Activated CD8-positive, alpha-beta T cell treated with anti-CD3 and anti-CD28 coated beads for 36 hours (primary cell): ENCODE measurements around the gene ALG1. TPM values are rescaled to one million over a fixed set of nuclear protein-coding genes. Genes with fewer than 3 reads are reported as not detected.

ENCODE experiments used
- ATAC-seq: fragments of 200-7000 bp; cut with Tn5 transposase; one replicate; pipeline ENCODE4 v1.10.0; 2021; ENCODE audit warnings: mild to moderate bottlenecking, moderate library complexity
- CTCF ChIA-PET: fragments of 350-600 bp; sonication (Branson Sonifier 250); formaldehyde crosslinking; loops from one replicate; lab custom pipeline; 2021; ENCODE audit warnings: antibody characterized with exemption; lab: Charles Lee
- POLR2A ChIA-PET: fragments of 350-600 bp; sonication (Branson Sonifier 250); formaldehyde crosslinking; loops from one replicate; lab custom pipeline; 2021; ENCODE audit warnings: antibody characterized with exemption; lab: Charles Lee
- DNase-seq: peaks from one replicate; pipeline ENCODE4 v3.0.0-alpha.2; 2020
- H3K27ac Mint-ChIP-seq: one replicate; pipeline ENCODE4 v1.8.0; 2021; ENCODE audit warnings: mild to moderate bottlenecking, mixed read lengths
- H3K27me3 Mint-ChIP-seq: one replicate; pipeline ENCODE4 v1.8.0; 2021; ENCODE audit warnings: mixed read lengths
- H3K36me3 Mint-ChIP-seq: one replicate; pipeline ENCODE4 v1.8.0; 2021; ENCODE audit warnings: low read depth, mixed read lengths
- H3K4me1 Mint-ChIP-seq: one replicate; pipeline ENCODE4 v1.8.0; 2021; ENCODE audit warnings: low read depth, mixed read lengths
- H3K4me3 Mint-ChIP-seq: one replicate; pipeline ENCODE4 v1.8.0; 2021; ENCODE audit warnings: mild to moderate bottlenecking, moderate library complexity, mixed read lengths
- H3K9me3 Mint-ChIP-seq: one replicate; pipeline ENCODE4 v1.8.0; 2021; ENCODE audit warnings: mixed read lengths
- CTCF ChIP-seq: fragments of 200-600 bp; IDR thresholded peaks from one replicate; pipeline ENCODE4 v1.8.0; 2022; ENCODE audit warnings: antibody characterized with exemption, mild to moderate bottlenecking
- intact Hi-C: fragments of 100-400 bp; cut with micrococcal nuclease; formaldehyde crosslinking; loops from one replicate; pipeline ENCODE4 v1.10.0; 2022
- total RNA-seq, 2 experiments: library from RNA; stranded (reverse); gene quantifications; one replicate each; pipeline ENCODE4 v1.2.3, GENCODE V29; 2021

Gene ALG1
- total RNA-seq, 2 experiments from 2014 or later = 16.8 to 17.2 TPM

GRCh38 chr16:5062790-5063765 lies 8.6 kb upstream of the ALG1 start:
- DNase-seq (no peak), ATAC-seq (no peak)
- H3K4me1 Mint-ChIP-seq = no peaks in the 10 kb centered on the region
- no peak for TF ChIP-seq CTCF
- no peak overlapping the region for H3K27ac Mint-ChIP-seq
- no peaks in the 10 kb centered on the region for H3K9me3 Mint-ChIP-seq
- no peaks in the 10 kb centered on the region for H3K36me3 Mint-ChIP-seq
- H3K4me3 Mint-ChIP-seq = no peak overlapping the region
- POLR2A ChIA-PET = no interaction called here
- intact Hi-C loops = no loop called here
- CTCF ChIA-PET = no interaction called here
- no peaks in the 10 kb centered on the region for H3K27me3 Mint-ChIP-seq

- CTCF ChIA-PET = interaction anchor here (1.6 kb wide), 1 partner anchor 9 kb away, joined by 4 read pairs; no protein-coding TSS in a partner anchor
- Mint-ChIP-seq H3K36me3 (no peaks in the 10 kb centered on the region), H3K4me1 (no peaks in the 10 kb centered on the region), H3K27me3 (no peaks in the 10 kb centered on the region), H3K9me3 (no peaks in the 10 kb centered on the region), H3K4me3 (no peak overlapping the region), H3K27ac (no peak overlapping the region)
- intact Hi-C loops = no loop called here
- DNase-seq (no peak), ATAC-seq (no peak)
- no peak for TF ChIP-seq CTCF
- POLR2A ChIA-PET = interaction anchor here (1.1 kb wide), 1 partner anchor 32 kb away, joined by 3 read pairs; no protein-coding TSS in a partner anchor
Observed at GRCh38 chr16:5064915-5065314, 6.7 kb upstream of the ALG1 start.

GRCh38 chr16:5065326-5065725 lies 6.3 kb upstream of the ALG1 start:
- POLR2A ChIA-PET = interaction anchor here (1.1 kb wide), 1 partner anchor 32 kb away, joined by 3 read pairs; no protein-coding TSS in a partner anchor
- no peak for TF ChIP-seq CTCF
- no peak for ATAC-seq
- intact Hi-C loops = no loop called here
- DNase-seq = no peak
- Mint-ChIP-seq H3K27me3 (no peaks in the 10 kb centered on the region), H3K36me3 (no peaks in the 10 kb centered on the region), H3K4me1 (no peaks in the 10 kb centered on the region), H3K4me3 (no peak overlapping the region), H3K27ac (no peak overlapping the region), H3K9me3 (no peaks in the 10 kb centered on the region)
- CTCF ChIA-PET = interaction anchor here (1.6 kb wide), 1 partner anchor 9 kb away, joined by 4 read pairs; no protein-coding TSS in a partner anchor

GRCh38 chr16:5065813-5066212 lies 5.8 kb upstream of the ALG1 start, which contains the start of gene C16orf89:
TSS of gene C16orf89 (minus strand) at chr16:5065956. CDS start at chr16:5065908, 48 bp downstream.
- ChIA-PET POLR2A (interaction anchor here (0.7 to 1.1 kb wide), 2 partner anchors 32 to 33 kb away, joined by 3 read pairs; partner anchors contain the start of gene NAGPA), CTCF (interaction anchor here (1.6 kb wide), 1 partner anchor 9 kb away, joined by 4 read pairs; no protein-coding TSS in a partner anchor)
- TF ChIP-seq CTCF = no peak
- Mint-ChIP-seq H3K9me3 (no peaks in the 10 kb centered on the region), H3K4me1 (peaks cover 2% of the 10 kb centered on the region), H3K27me3 (no peaks in the 10 kb centered on the region), H3K27ac (no peak within 1 kb of the TSS), H3K4me3 (no peak within 1 kb of the TSS), H3K36me3 (no peaks in the 10 kb centered on the region)
- DNase-seq (no peak), ATAC-seq (no peak)
- intact Hi-C loops = no loop called here
